ENCODE measurements around the gene DSTYK.

The DSTYK gene

GRCh38 chr1:205224736-205225135 is 13.2 kb upstream of the DSTYK start (continued):
- TF ChIP-seq ZNF549 (tag by site-specific recombination; IDR thresholded peaks at IDR 0.05), result no peak
- TF ChIP-seq GFI1B (tag by site-specific recombination; IDR thresholded peaks at IDR 0.05), result peak; percentile 29; the same call in 1 of the 2 replicates
- peak; percentile 92 for TF ChIP-seq ZNF843 (tag by site-specific recombination; IDR thresholded peaks at IDR 0.05)
- no peak for TF ChIP-seq ZBTB8A (tag by site-specific recombination; IDR thresholded peaks at IDR 0.05)
- no peak for TF ChIP-seq ZNF335 (tag by site-specific recombination; conservative IDR thresholded peaks at IDR 0.05)
- no peak for TF ChIP-seq ZNF548 (tag by site-specific recombination; IDR thresholded peaks at IDR 0.05)
- no peak for TF ChIP-seq SCRT1 (tag by site-specific recombination; IDR thresholded peaks at IDR 0.05; ENCODE audit: borderline replicate concordance)
- no peak for TF ChIP-seq ZNF148 (tag by site-specific recombination; IDR thresholded peaks at IDR 0.05; ENCODE audit: borderline replicate concordance)
- no peak for TF ChIP-seq MYNN (tag by site-specific recombination; IDR thresholded peaks at IDR 0.05; ENCODE audit: borderline replicate concordance)
- no peak for TF ChIP-seq ZBTB21 (tag by site-specific recombination; IDR thresholded peaks at IDR 0.05)
- no peak for TF ChIP-seq ZNF239 (tag by site-specific recombination; IDR thresholded peaks at IDR 0.05)
- TF ChIP-seq ZFP69B (tag by site-specific recombination; IDR thresholded peaks at IDR 0.05), result 0 out of 2 replicates have a peak, but pooled peaks have one; percentile 33
- TF ChIP-seq SP2 (tag by site-specific recombination; IDR thresholded peaks at IDR 0.05), result no peak
- no peak for TF ChIP-seq ZNF132 (tag by site-specific recombination; IDR thresholded peaks at IDR 0.05; ENCODE audit: borderline replicate concordance)
- TF ChIP-seq ZNF248 (tag by site-specific recombination; IDR thresholded peaks at IDR 0.05), result no peak
- peak; percentile 84 for TF ChIP-seq ZBTB44 (tag by site-specific recombination; IDR thresholded peaks at IDR 0.05)
- TF ChIP-seq ZBTB17 (tag by site-specific recombination; IDR thresholded peaks at IDR 0.05), result peak; percentile 80
- no peak for TF ChIP-seq CTCF (tag by site-specific recombination; IDR thresholded peaks at IDR 0.05)
- no peak for TF ChIP-seq ZNF600 (tag by site-specific recombination; IDR thresholded peaks at IDR 0.05)
- TF ChIP-seq ZNF585B (tag by site-specific recombination; IDR thresholded peaks at IDR 0.05), result no peak
- TF ChIP-seq ZNF645 (tag by site-specific recombination; IDR thresholded peaks at IDR 0.05), result no peak
- TF ChIP-seq ZNF660 (tag by site-specific recombination; IDR thresholded peaks at IDR 0.05), result no peak
- TF ChIP-seq ZNF623 (tag by site-specific recombination; IDR thresholded peaks at IDR 0.05), result no peak
- no peak for TF ChIP-seq RBAK (tag by site-specific recombination; IDR thresholded peaks at IDR 0.05)
- TF ChIP-seq ZNF426 (tag by site-specific recombination; IDR thresholded peaks at IDR 0.05), result no peak
- TF ChIP-seq ZBTB1 (tag by site-specific recombination; IDR thresholded peaks at IDR 0.05), result no peak
- no peak for TF ChIP-seq ZNF501 (tag by site-specific recombination; IDR thresholded peaks at IDR 0.05)
- no peak for TF ChIP-seq ZNF302 (tag by site-specific recombination; IDR thresholded peaks at IDR 0.05; ENCODE audit: low read depth)
- TF ChIP-seq ZBTB10 (tag by site-specific recombination; IDR thresholded peaks at IDR 0.05), result no peak
- TF ChIP-seq ZNF777 (tag by site-specific recombination; IDR thresholded peaks at IDR 0.05; ENCODE audit: borderline replicate concordance), result no peak
- TF ChIP-seq PBX3 (CRISPR knock-in tag; IDR thresholded peaks at IDR 0.05), result no peak
- no peak for TF ChIP-seq ZNF571 (tag by site-specific recombination; IDR thresholded peaks at IDR 0.05)

Data from HEK293 (cell line).